ENCODE results near the gene CAMKMT.

GRCh38 chr2:44731505-44731904, 369.8 kb downstream of the CAMKMT start:
- TF ChIP-seq, protein P1, sequence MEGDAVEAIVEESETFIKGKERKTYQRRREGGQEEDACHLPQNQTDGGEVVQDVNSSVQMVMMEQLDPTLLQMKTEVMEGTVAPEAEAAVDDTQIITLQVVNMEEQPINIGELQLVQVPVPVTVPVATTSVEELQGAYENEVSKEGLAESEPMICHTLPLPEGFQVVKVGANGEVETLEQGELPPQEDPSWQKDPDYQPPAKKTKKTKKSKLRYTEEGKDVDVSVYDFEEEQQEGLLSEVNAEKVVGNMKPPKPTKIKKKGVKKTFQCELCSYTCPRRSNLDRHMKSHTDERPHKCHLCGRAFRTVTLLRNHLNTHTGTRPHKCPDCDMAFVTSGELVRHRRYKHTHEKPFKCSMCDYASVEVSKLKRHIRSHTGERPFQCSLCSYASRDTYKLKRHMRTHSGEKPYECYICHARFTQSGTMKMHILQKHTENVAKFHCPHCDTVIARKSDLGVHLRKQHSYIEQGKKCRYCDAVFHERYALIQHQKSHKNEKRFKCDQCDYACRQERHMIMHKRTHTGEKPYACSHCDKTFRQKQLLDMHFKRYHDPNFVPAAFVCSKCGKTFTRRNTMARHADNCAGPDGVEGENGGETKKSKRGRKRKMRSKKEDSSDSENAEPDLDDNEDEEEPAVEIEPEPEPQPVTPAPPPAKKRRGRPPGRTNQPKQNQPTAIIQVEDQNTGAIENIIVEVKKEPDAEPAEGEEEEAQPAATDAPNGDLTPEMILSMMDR (conservative IDR thresholded peaks at IDR 0.05): no peak
- TF ChIP-seq ZFX (IDR thresholded peaks at IDR 0.05): no peak
